A172 (cell line): ENCODE measurements around the gene WWP2. TPM values are rescaled to one million over a fixed set of nuclear protein-coding genes. Genes with fewer than 3 reads are reported as not detected.
"Not testable (repeated sequence)": the region's sequence is repeated elsewhere in the genome, so short reads cannot be mapped to it uniquely, and the experiment has no call there.

ENCODE experiments used
- DNase-seq: peaks from one replicate; pipeline ENCODE4 v3.0.0-alpha.2; 2015; ENCODE audit warnings: low spot score
- total RNA-seq: library from RNA; depleted of rRNA; stranded (reverse); fragments of >200 nt; shearing (Covaris generic); gene quantifications from 2 replicates; pipeline ENCODE4 v1.2.3, GENCODE V29; 2014

Gene WWP2
- total RNA-seq, 1 experiment from 2014 or later: 23.2 TPM

GRCh38 chr16:69830534-69831211 lies 68.5 kb downstream of the WWP2 start:
- no peak for DNase-seq

- DNase-seq: no peak
Observed at GRCh38 chr16:69831212-69832123, 69.3 kb downstream of the WWP2 start.

- DNase-seq: no peak
Observed at GRCh38 chr16:69833357-69834282, 71.5 kb downstream of the WWP2 start.

- DNase-seq: no peak
Observed at GRCh38 chr16:69834807-69835466, 72.8 kb downstream of the WWP2 start.

GRCh38 chr16:69836257-69836656 lies 74.1 kb downstream of the WWP2 start:
- no peak for DNase-seq

- no peak for DNase-seq
Observed at GRCh38 chr16:69837380-69837779, 75.2 kb downstream of the WWP2 start.

GRCh38 chr16:69838489-69838888 lies 76.4 kb downstream of the WWP2 start:
- no peak for DNase-seq

GRCh38 chr16:69839240-69839688 lies 77.1 kb downstream of the WWP2 start:
- DNase-seq: no peak

- DNase-seq: no peak
Observed at GRCh38 chr16:69839798-69840409, 77.8 kb downstream of the WWP2 start.

GRCh38 chr16:69840975-69841374 lies 78.8 kb downstream of the WWP2 start:
- no peak for DNase-seq

GRCh38 chr16:69844441-69844840 lies 82.3 kb downstream of the WWP2 start:
- DNase-seq: no peak

GRCh38 chr16:69845181-69845580 lies 83.0 kb downstream of the WWP2 start:
- DNase-seq: no peak

- DNase-seq: no peak
Observed at GRCh38 chr16:69847643-69848042, 85.5 kb downstream of the WWP2 start.

- peak; percentile 97 for DNase-seq
Observed at GRCh38 chr16:69848637-69849545, 86.8 kb downstream of the WWP2 start.

- no peak for DNase-seq
Observed at GRCh38 chr16:69851491-69852240, 89.5 kb downstream of the WWP2 start.

- no peak for DNase-seq
Observed at GRCh38 chr16:69852815-69853214, 90.7 kb downstream of the WWP2 start.

GRCh38 chr16:69853481-69853880 lies 91.3 kb downstream of the WWP2 start:
- no peak for DNase-seq

GRCh38 chr16:69854776-69855175 lies 92.6 kb downstream of the WWP2 start:
- DNase-seq: not testable (repeated sequence)

- no peak for DNase-seq
Observed at GRCh38 chr16:69855592-69855991, 93.5 kb downstream of the WWP2 start.
